Suprapubic skin (tissue), 3 donors: ENCODE results near the gene NRP1.

Experiments used
- CTCF ChIP-seq, 2 donors: fragments of 200-600 bp in 1 of 2; fragments of 450-650 bp in 1 of 2; sonication (generic) in 1 of 2; IDR thresholded peaks; one replicate each; pipeline ENCODE4 v1.5.1; 2016 to 2019; ENCODE audit warnings: antibody characterized with exemption in 2 of 2, mild to moderate bottlenecking in 1 of 2, moderate library complexity in 1 of 2
- EP300 ChIP-seq: sonication (generic); formaldehyde crosslinking; IDR thresholded peaks from one replicate; pipeline ENCODE4 v1.6.1; 2017; ENCODE audit warnings: antibody characterized with exemption
- POLR2A ChIP-seq, 2 donors: fragments of 450-650 bp; IDR thresholded peaks; one replicate each; pipeline ENCODE4 v1.6.1; 2017; ENCODE audit warnings: antibody characterized with exemption in 2 of 2, mild to moderate bottlenecking in 2 of 2, moderate library complexity in 2 of 2

- no peak for TF ChIP-seq CTCF (IDR thresholded peaks at IDR 0.05)
- TF ChIP-seq EP300, result no peak
- no peak for TF ChIP-seq POLR2A (IDR thresholded peaks at IDR 0.05)
Observed at GRCh38 chr10:33365871-33366411, 31.5 kb upstream of the NRP1 start.
